ENCODE measurements around the gene ACAP3. TPM values are rescaled to one million over a fixed set of nuclear protein-coding genes. Genes with fewer than 3 reads are reported as not detected.

The ACAP3 gene
- total and polyA plus RNA-seq, 2 experiments from 2014 or later, result 8.1 to 31.9 TPM

- no peak overlapping the region for H3K4me3 ChIP-seq
- no peak overlapping the region for H3K27ac ChIP-seq (ENCODE audit: low read depth)
- Mint-ChIP-seq H3K27me3 (ENCODE audit: insufficient read depth, low read depth, poor library complexity) (peaks cover 10% of the 10 kb centered on the region), H3K4me1 (no peaks in the 10 kb centered on the region), H3K36me3 (ENCODE audit: low read depth) (peaks cover 5% of the 10 kb centered on the region; the same call in 2 of the 3 replicates), H3K27ac (no peak overlapping the region), H3K9me3 (no peaks in the 10 kb centered on the region), H3K4me3 (no peak overlapping the region)
- H3K79me2 ChIP-seq (replicated peaks; ENCODE audit: insufficient read depth), result no peaks in the 10 kb centered on the region
- no peak for DNase-seq (ENCODE audit: low spot score)
- H3K27me3 ChIP-seq (ENCODE audit: insufficient read depth), result no peaks in the 10 kb centered on the region
- no peaks in the 10 kb centered on the region for H3K4me1 ChIP-seq (ENCODE audit: insufficient read depth)
- no peaks in the 10 kb centered on the region for H4K20me1 ChIP-seq (replicated peaks; ENCODE audit: insufficient read depth)
- no peaks in the 10 kb centered on the region for H3K36me3 ChIP-seq (ENCODE audit: insufficient read depth)
- no peak; the same call in 2 of the 3 replicates for ATAC-seq
- H3K4me2 ChIP-seq, result no peak overlapping the region
- no peaks in the 10 kb centered on the region for H3K9me2 ChIP-seq (ENCODE audit: insufficient read depth)
- no peak; the same call in 1 of the 2 replicates for TF ChIP-seq POLR2AphosphoS5 (IDR thresholded peaks at IDR 0.05; ENCODE audit: low read depth)
- TF ChIP-seq NANOG (IDR thresholded peaks at IDR 0.05; ENCODE audit: borderline replicate concordance), result no peak
- no peak for TF ChIP-seq CTCF (conservative IDR thresholded peaks at IDR 0.05; ENCODE audit: low read depth in 2 of 2)
- peaks cover 18% of the 10 kb centered on the region; the same call in 1 of the 2 replicates for H3F3A ChIP-seq (replicated peaks; ENCODE audit: low read depth)
- H2AFZ ChIP-seq, result no peak overlapping the region
Measured at GRCh38 chr1:1333551-1334241, 26.0 kb upstream of the ACAP3 start.

GRCh38 chr1:1332774-1333480 is 25.2 kb upstream of the ACAP3 start:
- no peak overlapping the region for H3K4me3 Mint-ChIP-seq
- Histone ChIP-seq H3K27ac (ENCODE audit: low read depth) (no peak overlapping the region), H3K4me2 (no peak overlapping the region), H3K9me2 (ENCODE audit: insufficient read depth) (no peaks in the 10 kb centered on the region), H3F3A (replicated peaks; ENCODE audit: low read depth) (peaks cover 18% of the 10 kb centered on the region; the same call in 1 of the 2 replicates), H4K20me1 (replicated peaks; ENCODE audit: insufficient read depth) (no peaks in the 10 kb centered on the region), H3K79me2 (replicated peaks; ENCODE audit: insufficient read depth) (no peaks in the 10 kb centered on the region), H3K36me3 (ENCODE audit: insufficient read depth) (no peaks in the 10 kb centered on the region), H3K27me3 (ENCODE audit: insufficient read depth) (no peaks in the 10 kb centered on the region), H3K4me3 (no peak overlapping the region), H2AFZ (no peak overlapping the region), H3K4me1 (ENCODE audit: insufficient read depth) (no peaks in the 10 kb centered on the region)
- DNase-seq (ENCODE audit: low spot score) (no peak), ATAC-seq (no peak)
- peaks cover 10% of the 10 kb centered on the region for H3K27me3 Mint-ChIP-seq (ENCODE audit: insufficient read depth, low read depth, poor library complexity)
- H3K36me3 Mint-ChIP-seq (ENCODE audit: low read depth), result peaks cover 5% of the 10 kb centered on the region; the same call in 2 of the 3 replicates
- no peak overlapping the region for H3K27ac Mint-ChIP-seq
- H3K9me3 Mint-ChIP-seq, result no peaks in the 10 kb centered on the region
- no peaks in the 10 kb centered on the region for H3K4me1 Mint-ChIP-seq
- no peak for TF ChIP-seq NANOG (IDR thresholded peaks at IDR 0.05; ENCODE audit: borderline replicate concordance)
- TF ChIP-seq CREB1 (CRISPR knock-in tag; IDR thresholded peaks at IDR 0.05; ENCODE audit: low read depth), result no peak
- TF ChIP-seq ZNF331 (CRISPR knock-in tag; IDR thresholded peaks at IDR 0.05; ENCODE audit: low read depth), result no peak
- no peak for TF ChIP-seq EZH2 (IDR thresholded peaks at IDR 0.05; ENCODE audit: low read depth, unreplicated experiment)
- no peak for TF ChIP-seq REST (IDR thresholded peaks at IDR 0.05; ENCODE audit: unreplicated experiment)
- TF ChIP-seq POLR2AphosphoS5 (IDR thresholded peaks at IDR 0.05; ENCODE audit: low read depth), result no peak; the same call in 1 of the 2 replicates
- no peak for TF ChIP-seq ETS1 (IDR thresholded peaks at IDR 0.05)
- no peak for TF ChIP-seq ZNF114 (CRISPR knock-in tag; IDR thresholded peaks at IDR 0.05)
- TF ChIP-seq EZH2phosphoT487 (IDR thresholded peaks at IDR 0.05; ENCODE audit: unreplicated experiment), result no peak
- no peak for TF ChIP-seq JUNB (IDR thresholded peaks at IDR 0.05; ENCODE audit: unreplicated experiment)
- no peak for TF ChIP-seq STAT1 (IDR thresholded peaks at IDR 0.05; ENCODE audit: unreplicated experiment)
- no peak for TF ChIP-seq CTCF (conservative IDR thresholded peaks at IDR 0.05; ENCODE audit: low read depth in 2 of 2)

Measured in GM23338 (cell line).